Uterus (tissue), 2 donors: ENCODE results near the gene SLC9A5.

Source experiments
- CTCF ChIP-seq, 4 experiments: fragments of 200-600 bp in 2 of 4; fragments of 450-650 bp in 2 of 4; sonication (generic) in 2 of 4; IDR thresholded peaks; one replicate each; pipeline ENCODE4 v1.5.1; 2016 to 2019; ENCODE audit warnings: antibody characterized with exemption in 4 of 4, mild to moderate bottlenecking in 2 of 4, moderate library complexity in 1 of 4
- POLR2A ChIP-seq, 2 donors: fragments of 450-650 bp; IDR thresholded peaks; one replicate each; pipeline ENCODE4 v1.6.1; 2016; ENCODE audit warnings: antibody characterized with exemption in 2 of 2, mild to moderate bottlenecking in 1 of 2, moderate library complexity in 1 of 2

GRCh38 chr16:67238278-67238575 is 10.6 kb upstream of the SLC9A5 start:
- TF ChIP-seq CTCF (IDR thresholded peaks at IDR 0.05): no peak
- no peak for TF ChIP-seq POLR2A (IDR thresholded peaks at IDR 0.05)
